LNCaP clone FGC (cell line): ENCODE data around the gene WNT4.

Experiments used
- DNase-seq: peaks from one replicate; pipeline ENCODE4 v3.0.0-alpha.2; 2011; ENCODE audit warnings: low read depth
- H3K4me3 ChIP-seq: 2 replicates; pipeline ENCODE4 v1.5.1; 2011; ENCODE audit warnings: mild to moderate bottlenecking, low read depth, low read length, control low read depth
- TF ChIP-seq, protein P1 (sequence below): IDR thresholded peaks from 2 replicates; pipeline ENCODE4 v1.5.1; 2012; ENCODE audit warnings: mild to moderate bottlenecking; ENCODE audit not compliant: control insufficient read depth, insufficient read depth; ENCODE audit errors: extremely low read depth

The WNT4 gene

DNA sequence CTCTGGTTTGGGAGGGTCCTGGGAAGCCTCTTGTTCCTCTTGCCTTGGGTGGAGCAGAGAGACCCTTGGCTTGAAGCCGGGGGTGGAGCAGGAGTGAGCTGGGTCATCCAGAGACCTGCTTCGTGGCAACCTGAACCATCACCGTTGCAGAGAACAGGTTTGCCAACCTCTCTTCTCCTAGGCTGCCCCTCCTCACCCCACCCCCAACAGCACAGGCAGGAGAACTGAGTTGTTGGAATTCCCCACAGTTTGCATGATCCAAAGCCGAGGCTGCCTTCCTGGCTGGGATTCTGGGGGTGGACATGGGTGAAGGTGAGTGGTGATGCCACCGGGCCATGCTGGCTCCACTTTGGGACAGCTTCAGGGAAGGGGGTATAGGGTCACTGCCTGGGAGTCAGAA lies 2.2 kb downstream of the WNT4 start:
- DNase-seq = no peak
- H3K4me3 ChIP-seq = no peak overlapping the region
- TF ChIP-seq, protein P1, sequence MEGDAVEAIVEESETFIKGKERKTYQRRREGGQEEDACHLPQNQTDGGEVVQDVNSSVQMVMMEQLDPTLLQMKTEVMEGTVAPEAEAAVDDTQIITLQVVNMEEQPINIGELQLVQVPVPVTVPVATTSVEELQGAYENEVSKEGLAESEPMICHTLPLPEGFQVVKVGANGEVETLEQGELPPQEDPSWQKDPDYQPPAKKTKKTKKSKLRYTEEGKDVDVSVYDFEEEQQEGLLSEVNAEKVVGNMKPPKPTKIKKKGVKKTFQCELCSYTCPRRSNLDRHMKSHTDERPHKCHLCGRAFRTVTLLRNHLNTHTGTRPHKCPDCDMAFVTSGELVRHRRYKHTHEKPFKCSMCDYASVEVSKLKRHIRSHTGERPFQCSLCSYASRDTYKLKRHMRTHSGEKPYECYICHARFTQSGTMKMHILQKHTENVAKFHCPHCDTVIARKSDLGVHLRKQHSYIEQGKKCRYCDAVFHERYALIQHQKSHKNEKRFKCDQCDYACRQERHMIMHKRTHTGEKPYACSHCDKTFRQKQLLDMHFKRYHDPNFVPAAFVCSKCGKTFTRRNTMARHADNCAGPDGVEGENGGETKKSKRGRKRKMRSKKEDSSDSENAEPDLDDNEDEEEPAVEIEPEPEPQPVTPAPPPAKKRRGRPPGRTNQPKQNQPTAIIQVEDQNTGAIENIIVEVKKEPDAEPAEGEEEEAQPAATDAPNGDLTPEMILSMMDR = no peak

DNA sequence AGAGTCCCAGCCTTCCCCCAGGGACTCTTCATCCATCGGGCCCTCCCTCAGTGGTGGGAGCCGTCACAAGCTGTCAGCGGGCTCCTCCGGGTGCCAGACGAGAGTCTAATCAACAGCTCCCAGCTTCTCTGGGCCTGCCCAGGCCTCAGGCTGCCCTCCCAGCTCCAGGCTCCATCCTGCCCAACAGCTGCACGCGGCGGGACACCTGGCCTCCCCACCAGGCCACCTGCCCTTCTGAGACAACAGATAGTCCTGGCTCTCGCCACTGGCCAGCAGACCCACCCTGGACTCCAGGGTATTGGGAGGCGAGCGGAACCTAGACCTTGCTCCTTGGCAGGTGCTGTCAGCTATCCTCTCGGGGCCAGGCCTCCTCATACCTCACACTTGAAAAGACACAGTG lies 3.1 kb downstream of the WNT4 start:
- H3K4me3 ChIP-seq = no peak overlapping the region
- TF ChIP-seq, protein P1 = no peak
- no peak for DNase-seq

DNA sequence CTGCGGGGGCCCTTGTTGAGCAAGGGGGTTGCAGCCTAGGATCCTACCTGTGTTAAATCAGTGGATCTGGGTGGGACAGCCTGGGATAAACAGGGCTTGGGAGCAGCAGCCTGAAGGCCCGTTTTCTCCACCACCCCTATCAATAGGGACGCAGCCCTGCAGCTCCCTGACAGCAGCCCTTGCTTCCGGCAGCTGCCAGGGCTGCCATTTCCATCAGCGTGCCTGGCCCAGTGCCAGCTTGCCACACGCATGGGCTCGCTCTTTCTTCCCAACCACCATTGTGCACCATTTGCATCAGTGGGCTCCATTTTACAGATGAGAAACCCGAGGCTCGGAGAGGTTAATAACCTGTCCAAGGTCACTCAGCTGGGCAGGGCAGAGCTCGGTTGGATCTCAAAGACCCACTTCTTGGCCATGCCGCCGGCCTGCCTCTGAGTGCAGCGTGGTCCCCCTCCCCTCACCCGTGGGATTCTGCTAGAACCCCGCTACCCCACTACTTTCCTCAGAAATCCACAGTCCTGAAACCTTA lies 3.8 kb downstream of the WNT4 start:
- TF ChIP-seq, protein P1 = no peak
- DNase-seq = no peak
- no peak overlapping the region for H3K4me3 ChIP-seq

DNA sequence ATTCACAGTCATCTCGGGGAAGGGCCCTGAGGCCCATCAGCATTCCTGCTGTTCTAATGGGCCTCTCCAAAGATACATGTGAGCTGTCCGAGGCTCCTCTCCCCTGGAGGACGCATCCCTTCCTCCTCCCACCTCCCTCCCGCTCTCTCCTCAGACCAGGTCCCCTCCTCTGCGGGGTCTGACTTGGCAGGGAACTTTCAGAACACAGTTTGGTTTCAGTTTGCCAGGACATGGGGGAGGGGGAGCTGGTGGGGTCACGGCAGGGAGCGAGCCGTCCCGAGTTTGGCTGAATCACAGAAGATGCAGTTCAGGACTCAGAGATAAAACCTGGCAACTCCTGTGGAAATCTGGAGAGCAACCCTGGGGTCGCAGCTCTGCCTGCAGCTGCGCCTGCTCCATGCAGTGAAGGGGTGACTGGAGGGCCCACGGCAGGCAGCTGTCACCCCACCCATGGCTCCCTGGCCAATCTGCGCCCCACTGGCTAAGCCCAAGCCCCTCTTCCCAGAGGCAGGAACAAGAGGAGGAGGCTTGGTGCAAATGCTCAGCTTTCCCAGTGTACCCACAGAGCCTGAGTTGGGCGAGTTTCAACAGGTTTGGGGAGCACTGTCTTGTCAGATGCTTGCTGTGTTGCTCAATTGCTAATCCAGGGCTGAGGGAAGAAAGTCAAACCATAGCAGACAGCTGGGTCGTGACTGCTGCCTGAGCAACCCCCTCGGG lies 5.7 kb downstream of the WNT4 start:
- no peak for DNase-seq
- H3K4me3 ChIP-seq = no peak overlapping the region
- TF ChIP-seq, protein P1 = no peak

DNA sequence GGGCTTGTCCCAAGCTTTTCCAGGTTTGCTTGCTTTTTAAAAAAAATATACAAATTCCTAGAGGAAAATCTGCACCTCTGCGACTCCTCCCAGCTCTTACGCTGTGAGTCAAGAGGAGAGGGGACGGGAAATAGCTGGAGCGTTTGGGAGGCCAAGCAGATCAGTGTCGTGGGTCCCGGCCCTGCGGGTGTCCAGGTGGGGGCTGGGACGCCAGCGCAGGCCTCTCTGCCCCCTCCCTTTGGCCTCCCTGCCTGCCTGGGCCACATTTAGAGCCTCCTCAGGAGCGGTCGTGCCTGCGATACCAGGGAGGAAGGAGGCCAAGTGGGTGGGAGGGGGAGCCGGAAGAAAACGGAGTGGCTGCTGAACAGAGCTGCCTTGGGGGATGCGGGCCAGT lies 9.0 kb downstream of the WNT4 start:
- DNase-seq = no peak
- TF ChIP-seq, protein P1 = no peak
- H3K4me3 ChIP-seq = no peak overlapping the region

DNA sequence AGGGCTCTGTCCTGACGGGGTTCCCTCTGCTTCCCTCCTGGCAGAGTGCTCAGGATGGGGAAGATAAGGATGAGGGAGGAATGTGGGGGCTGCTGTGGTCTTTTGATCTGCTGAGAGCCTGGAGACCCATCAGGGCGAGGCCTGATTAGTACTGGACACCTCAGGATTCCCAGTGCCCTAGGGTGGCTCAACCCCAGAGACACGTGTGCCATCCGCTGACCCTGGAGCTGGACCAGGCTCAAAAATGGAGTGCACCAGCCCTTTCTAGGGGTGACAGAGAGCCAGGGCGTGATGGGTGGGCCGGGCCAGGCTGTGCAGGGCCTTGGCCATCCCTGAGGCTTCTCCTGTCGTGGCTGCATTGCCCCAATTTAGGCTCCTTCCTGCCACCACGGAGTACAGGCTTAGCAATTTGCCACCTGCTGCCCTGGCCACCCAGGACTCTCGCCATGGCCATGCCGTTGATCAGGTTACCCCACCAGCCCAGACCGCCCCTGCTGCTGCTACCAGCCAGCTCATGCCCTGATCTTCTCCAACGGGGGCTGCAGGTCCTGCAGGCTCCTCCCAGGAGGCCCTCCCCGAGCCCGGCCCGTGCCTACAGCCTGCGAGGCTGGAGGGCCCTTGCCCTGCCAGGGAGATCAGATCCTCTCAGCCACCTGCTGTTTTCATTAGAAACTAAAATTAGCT lies 9.5 kb downstream of the WNT4 start:
- TF ChIP-seq, protein P1 = no peak
- DNase-seq = no peak
- no peak overlapping the region for H3K4me3 ChIP-seq
